Right lobe of liver (tissue), 4 donors: Measurements from ENCODE around the gene PRKG2.

Experiments
- POLR2A ChIP-seq: fragments of 450-650 bp; IDR thresholded peaks from one replicate; pipeline ENCODE4 v1.6.1; 2017; ENCODE audit warnings: antibody characterized with exemption, mild to moderate bottlenecking
- TF ChIP-seq, protein P1 (sequence below), 4 donors: fragments of 200-600 bp in 3 of 4; fragments of 450-650 bp in 1 of 4; IDR thresholded peaks; one replicate each; pipeline versions ENCODE4 v1.5.1 to v1.8.0; 2016 to 2022; ENCODE audit warnings: antibody characterized with exemption in 4 of 4, mild to moderate bottlenecking in 2 of 4
- donor health status: DM: no; HTN: no; CAD: no.
- donor health status: DM: no; HTN: no; CAD: no.
- donor health status: DM: no; HTN: yes; CAD: no.

DNA sequence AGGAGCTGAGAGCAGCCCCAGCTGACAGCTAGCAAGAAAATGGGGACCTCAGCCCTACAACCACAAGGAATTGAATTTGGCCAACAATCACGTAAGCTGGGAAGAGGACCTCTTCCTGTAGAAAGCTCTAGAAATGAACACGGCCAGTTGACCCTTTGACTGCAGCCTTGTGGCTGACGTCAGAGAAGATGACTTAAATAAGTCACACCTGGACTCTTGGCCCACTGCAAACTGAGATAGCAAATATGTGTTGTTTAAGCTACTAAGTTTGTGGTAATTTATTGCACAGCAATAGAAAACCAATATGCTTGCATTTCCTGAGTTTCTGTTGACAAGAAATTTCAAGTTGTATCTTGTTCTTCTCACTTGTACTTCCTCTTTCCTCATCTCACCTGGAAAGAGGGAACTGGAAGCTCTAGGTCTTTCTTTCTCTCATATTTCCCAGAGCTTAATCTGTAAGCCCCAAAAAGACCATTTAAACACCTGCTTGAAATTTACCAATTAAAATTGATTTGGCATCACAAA, 18.8 kb downstream of the PRKG2 start:
- TF ChIP-seq, protein P1, sequence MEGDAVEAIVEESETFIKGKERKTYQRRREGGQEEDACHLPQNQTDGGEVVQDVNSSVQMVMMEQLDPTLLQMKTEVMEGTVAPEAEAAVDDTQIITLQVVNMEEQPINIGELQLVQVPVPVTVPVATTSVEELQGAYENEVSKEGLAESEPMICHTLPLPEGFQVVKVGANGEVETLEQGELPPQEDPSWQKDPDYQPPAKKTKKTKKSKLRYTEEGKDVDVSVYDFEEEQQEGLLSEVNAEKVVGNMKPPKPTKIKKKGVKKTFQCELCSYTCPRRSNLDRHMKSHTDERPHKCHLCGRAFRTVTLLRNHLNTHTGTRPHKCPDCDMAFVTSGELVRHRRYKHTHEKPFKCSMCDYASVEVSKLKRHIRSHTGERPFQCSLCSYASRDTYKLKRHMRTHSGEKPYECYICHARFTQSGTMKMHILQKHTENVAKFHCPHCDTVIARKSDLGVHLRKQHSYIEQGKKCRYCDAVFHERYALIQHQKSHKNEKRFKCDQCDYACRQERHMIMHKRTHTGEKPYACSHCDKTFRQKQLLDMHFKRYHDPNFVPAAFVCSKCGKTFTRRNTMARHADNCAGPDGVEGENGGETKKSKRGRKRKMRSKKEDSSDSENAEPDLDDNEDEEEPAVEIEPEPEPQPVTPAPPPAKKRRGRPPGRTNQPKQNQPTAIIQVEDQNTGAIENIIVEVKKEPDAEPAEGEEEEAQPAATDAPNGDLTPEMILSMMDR (IDR thresholded peaks at IDR 0.05), result no peak
- no peak for TF ChIP-seq POLR2A
